KMS-11 (cell line): ENCODE measurements around the gene AHCYL1.

Experiments used
- H2AFZ ChIP-seq: fragments of 200-600 bp; sonication (generic); 2 replicates; pipeline ENCODE4 v1.6.1; 2016; ENCODE audit warnings: antibody characterized with exemption, mixed run types, low read depth
- H3K27ac ChIP-seq: fragments of 200-600 bp; sonication (generic); 2 replicates; pipeline ENCODE4 v1.6.1; 2016; ENCODE audit warnings: mild to moderate bottlenecking, mixed run types
- H3K27me3 ChIP-seq: fragments of 200-600 bp; sonication (generic); 2 replicates; pipeline ENCODE4 v1.6.1; 2017; ENCODE audit warnings: mild to moderate bottlenecking, low read depth, mixed run types, moderate library complexity; ENCODE audit not compliant: insufficient read depth
- H3K36me3 ChIP-seq: fragments of 200-600 bp; sonication (generic); 2 replicates; pipeline ENCODE4 v1.6.1; 2017; ENCODE audit warnings: mild to moderate bottlenecking, mixed run types; ENCODE audit not compliant: insufficient read depth
- H3K4me1 ChIP-seq: fragments of 200-600 bp; sonication (generic); 2 replicates; pipeline ENCODE4 v1.6.1; 2016; ENCODE audit warnings: mild to moderate bottlenecking, low read depth, mixed run types; ENCODE audit not compliant: poor library complexity, severe bottlenecking
- H3K4me2 ChIP-seq: fragments of 200-600 bp; sonication (generic); 2 replicates; pipeline ENCODE4 v1.7.0; 2016; ENCODE audit warnings: mild to moderate bottlenecking, mixed run types
- H3K4me3 ChIP-seq: fragments of 200-600 bp; sonication (generic); IDR thresholded peaks from 2 replicates; pipeline ENCODE4 v1.6.1; 2017; ENCODE audit warnings: low read depth, low read length, mixed read lengths; ENCODE audit not compliant: insufficient read depth
- H3K79me2 ChIP-seq: fragments of 200-600 bp; sonication (generic); 2 replicates; pipeline ENCODE4 v1.6.1; 2016; ENCODE audit warnings: low read depth, mixed run types; ENCODE audit not compliant: insufficient read depth
- H3K9ac ChIP-seq: fragments of 200-600 bp; sonication (generic); 2 replicates; pipeline ENCODE4 v1.6.1; 2016; ENCODE audit warnings: mild to moderate bottlenecking, mixed run types
- H4K20me1 ChIP-seq: fragments of 200-600 bp; sonication (generic); 2 replicates; pipeline ENCODE4 v1.6.1; 2016; ENCODE audit warnings: mild to moderate bottlenecking, mixed run types; ENCODE audit not compliant: insufficient read depth
- CTCF ChIP-seq: fragments of 200-600 bp; sonication (generic); conservative IDR thresholded peaks from 2 replicates; pipeline ENCODE4 v1.6.1; 2017; ENCODE audit warnings: low read depth, mild to moderate bottlenecking, antibody characterized with exemption, low read length, moderate library complexity, mixed read lengths

The AHCYL1 gene

DNA sequence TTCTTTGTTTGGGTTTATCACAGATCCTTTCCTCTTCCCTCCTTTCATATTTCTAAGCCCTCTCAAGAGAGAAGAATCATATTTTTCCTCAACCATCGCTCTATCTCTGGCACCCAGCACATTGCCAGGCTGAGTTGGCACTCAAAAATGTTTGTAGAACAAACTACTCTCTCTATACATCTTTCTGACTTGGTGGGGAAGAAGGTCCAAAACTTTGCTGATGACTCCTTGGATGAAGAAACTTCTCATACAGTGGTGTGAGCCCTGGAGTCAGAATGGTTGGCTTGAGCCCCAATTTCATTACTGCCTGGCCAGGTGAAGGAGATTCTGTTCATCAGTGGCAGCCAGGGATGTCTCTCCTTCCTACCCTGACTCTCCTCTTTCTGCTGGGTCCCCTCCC, 74.0 kb downstream of the AHCYL1 start:
- no peaks in the 10 kb centered on the region for H3K79me2 ChIP-seq
- no peaks in the 10 kb centered on the region for H3K4me1 ChIP-seq
- no peak overlapping the region for H3K4me2 ChIP-seq
- no peaks in the 10 kb centered on the region for H4K20me1 ChIP-seq
- TF ChIP-seq CTCF, result no peak
- no peak overlapping the region for H3K4me3 ChIP-seq
- no peak overlapping the region for H3K9ac ChIP-seq
- no peaks in the 10 kb centered on the region for H3K27me3 ChIP-seq
- H3K27ac ChIP-seq, result no peak overlapping the region
- no peaks in the 10 kb centered on the region; the same call in 1 of the 2 replicates for H3K36me3 ChIP-seq
- H2AFZ ChIP-seq, result no peak overlapping the region

DNA sequence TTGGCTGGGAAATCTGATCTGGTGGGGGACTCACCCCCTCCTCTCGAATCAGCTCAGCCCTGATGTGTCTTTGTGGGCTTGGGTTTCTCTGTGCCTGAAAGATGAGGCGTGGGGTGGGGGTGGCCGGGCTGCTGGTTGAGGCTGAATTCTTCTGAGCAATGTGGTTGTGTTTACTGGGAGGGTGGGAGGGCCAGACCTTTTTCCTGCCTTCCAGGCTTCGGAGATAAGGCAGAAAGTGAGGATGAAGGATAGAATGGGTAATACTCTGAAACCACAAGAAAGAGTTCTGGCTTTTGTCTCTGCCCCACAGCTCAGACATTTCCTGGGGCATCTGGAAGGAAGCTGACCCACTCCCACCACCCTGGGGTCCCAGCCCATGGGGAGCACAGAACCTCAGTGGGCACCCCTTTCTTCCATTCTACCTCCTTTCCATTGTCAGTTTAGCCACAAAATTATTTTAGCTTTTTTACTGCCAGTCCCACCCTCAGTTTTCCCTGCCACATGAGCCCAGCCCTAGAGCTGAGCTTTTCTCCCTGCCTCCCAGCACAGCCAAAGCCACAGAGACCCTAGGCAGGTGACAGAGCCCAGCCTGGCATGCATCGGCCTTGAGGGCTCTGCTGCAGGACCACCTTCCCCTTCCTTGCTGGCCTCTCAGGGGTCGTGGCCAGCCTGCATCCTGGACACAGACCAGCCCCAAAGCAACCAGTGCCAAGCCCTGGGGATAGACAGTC, 74.7 kb downstream of the AHCYL1 start:
- H4K20me1 ChIP-seq, result no peaks in the 10 kb centered on the region
- H3K36me3 ChIP-seq, result no peaks in the 10 kb centered on the region; the same call in 1 of the 2 replicates
- no peak overlapping the region for H3K9ac ChIP-seq
- H3K79me2 ChIP-seq, result no peaks in the 10 kb centered on the region
- TF ChIP-seq CTCF, result no peak
- H3K4me3 ChIP-seq, result no peak overlapping the region
- no peak overlapping the region for H2AFZ ChIP-seq
- no peaks in the 10 kb centered on the region for H3K27me3 ChIP-seq
- H3K4me2 ChIP-seq, result no peak overlapping the region
- H3K27ac ChIP-seq, result no peak overlapping the region
- no peaks in the 10 kb centered on the region for H3K4me1 ChIP-seq

GRCh38 chr1:110060034-110060661, 75.6 kb downstream of the AHCYL1 start:
- H3K27ac ChIP-seq, result no peak overlapping the region
- no peaks in the 10 kb centered on the region for H3K27me3 ChIP-seq
- H3K4me1 ChIP-seq, result no peaks in the 10 kb centered on the region
- H2AFZ ChIP-seq, result no peak overlapping the region
- no peak overlapping the region for H3K4me3 ChIP-seq
- no peaks in the 10 kb centered on the region for H4K20me1 ChIP-seq
- no peaks in the 10 kb centered on the region for H3K36me3 ChIP-seq
- no peaks in the 10 kb centered on the region for H3K79me2 ChIP-seq
- H3K4me2 ChIP-seq, result no peak overlapping the region
- H3K9ac ChIP-seq, result no peak overlapping the region
- peak; percentile 100 for TF ChIP-seq CTCF

GRCh38 chr1:110060662-110061060, 76.1 kb downstream of the AHCYL1 start:
- Histone ChIP-seq H2AFZ (no peak overlapping the region), H3K36me3 (no peaks in the 10 kb centered on the region), H3K4me1 (no peaks in the 10 kb centered on the region), H3K9ac (no peak overlapping the region), H3K27ac (no peak overlapping the region), H3K4me2 (no peak overlapping the region), H3K4me3 (no peak overlapping the region), H3K79me2 (no peaks in the 10 kb centered on the region), H4K20me1 (no peaks in the 10 kb centered on the region), H3K27me3 (no peaks in the 10 kb centered on the region)
- TF ChIP-seq CTCF, result no peak
